GM21737 (cell line): ENCODE results near the gene LIN54.

Experiments
- ATAC-seq: cut with Tn5 transposase; IDR thresholded peaks from one replicate; pipeline ENCODE4 v1.9.1; 2021; ENCODE audit warnings: mild to moderate bottlenecking, moderate library complexity; ENCODE audit not compliant: unreplicated experiment

The LIN54 gene

DNA sequence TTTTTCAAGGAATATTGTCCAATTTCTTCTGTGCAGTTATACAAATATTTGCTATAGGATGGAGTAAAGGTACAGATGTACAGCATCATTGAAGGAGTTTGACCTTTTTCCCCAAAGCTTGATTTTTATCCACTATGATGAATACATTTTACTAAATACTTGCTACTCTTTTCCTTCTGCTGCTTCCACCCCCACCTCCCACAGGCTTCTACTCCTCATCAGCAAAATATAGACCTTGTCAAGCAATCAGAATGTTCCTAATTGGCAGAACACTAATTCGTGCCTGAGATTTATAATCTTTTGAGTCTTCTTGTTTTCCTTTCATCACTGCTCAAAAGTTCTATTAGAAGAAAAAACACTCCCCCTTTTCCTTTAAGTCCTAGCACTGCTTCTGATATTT is 113.9 kb downstream of the LIN54 start:
- ATAC-seq = no peak

DNA sequence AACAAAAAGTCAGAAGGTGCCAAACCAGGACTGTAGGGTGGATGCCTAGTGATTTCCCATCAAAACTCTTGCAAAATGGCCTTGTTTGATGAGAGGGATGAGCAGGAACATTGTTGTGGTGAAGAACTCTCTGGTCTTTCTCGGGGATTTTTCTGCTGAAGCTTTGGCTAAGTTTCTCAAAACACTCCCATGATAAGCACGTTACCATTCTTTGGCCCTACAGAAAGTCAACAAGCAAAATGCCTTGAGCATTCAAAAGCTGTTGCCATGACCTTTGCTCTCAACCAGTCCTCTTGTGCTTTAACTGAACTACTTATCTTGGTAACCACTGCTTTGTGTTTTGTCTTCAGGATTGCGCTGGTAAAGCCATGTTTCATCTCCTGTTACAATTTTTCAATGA is 116.7 kb downstream of the LIN54 start:
- no peak for ATAC-seq

DNA sequence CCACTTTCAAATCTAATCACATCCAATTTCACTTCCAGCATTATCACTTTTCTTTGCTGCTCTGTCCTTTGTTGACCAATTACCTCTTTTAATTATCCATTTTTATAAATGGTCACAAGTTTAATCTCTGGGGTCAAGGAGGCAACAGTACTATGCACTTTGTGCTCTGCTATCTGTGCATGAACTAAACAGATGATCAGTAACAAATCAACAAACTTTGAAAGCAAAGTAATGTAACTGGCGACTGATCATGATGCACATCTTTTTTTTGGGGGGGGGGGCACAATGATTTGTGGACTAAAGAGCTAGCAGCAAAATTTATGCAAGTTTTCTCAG is 118.2 kb downstream of the LIN54 start:
- no peak for ATAC-seq

DNA sequence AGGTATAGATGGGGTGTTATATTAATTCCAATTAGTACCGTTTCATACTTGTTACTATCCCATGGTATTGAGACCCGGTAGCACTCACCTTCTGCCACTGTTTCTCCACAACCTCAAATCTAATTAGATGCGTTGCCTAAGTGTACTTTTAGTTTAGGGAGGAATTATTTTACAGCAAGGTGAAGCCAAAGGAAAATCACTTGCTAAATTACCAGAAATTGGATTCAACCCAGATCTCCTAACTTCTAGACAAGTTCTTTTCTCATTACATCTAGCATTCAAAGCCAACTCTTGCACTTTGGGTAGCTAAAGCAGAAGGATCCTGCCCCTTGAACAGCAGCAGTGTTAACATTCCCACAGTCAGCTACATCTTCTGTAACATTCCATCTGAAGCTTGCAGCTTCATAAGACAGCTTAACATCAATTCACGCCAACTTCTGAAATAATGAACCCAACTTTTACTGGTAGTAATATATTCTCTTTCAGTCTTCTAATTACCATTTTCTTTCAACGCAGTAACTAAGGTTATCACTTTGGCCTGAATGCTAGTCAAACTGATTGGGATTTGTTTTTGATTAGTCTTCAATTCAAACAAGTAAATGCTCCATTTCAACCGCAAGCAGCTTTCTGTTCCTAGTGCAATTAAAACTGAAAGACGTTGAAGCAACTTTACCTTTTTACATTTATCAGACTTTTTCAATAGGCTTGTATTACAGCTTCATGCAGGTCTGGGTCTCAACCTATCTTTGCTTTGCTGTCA is 118.7 kb downstream of the LIN54 start:
- no peak for ATAC-seq

DNA sequence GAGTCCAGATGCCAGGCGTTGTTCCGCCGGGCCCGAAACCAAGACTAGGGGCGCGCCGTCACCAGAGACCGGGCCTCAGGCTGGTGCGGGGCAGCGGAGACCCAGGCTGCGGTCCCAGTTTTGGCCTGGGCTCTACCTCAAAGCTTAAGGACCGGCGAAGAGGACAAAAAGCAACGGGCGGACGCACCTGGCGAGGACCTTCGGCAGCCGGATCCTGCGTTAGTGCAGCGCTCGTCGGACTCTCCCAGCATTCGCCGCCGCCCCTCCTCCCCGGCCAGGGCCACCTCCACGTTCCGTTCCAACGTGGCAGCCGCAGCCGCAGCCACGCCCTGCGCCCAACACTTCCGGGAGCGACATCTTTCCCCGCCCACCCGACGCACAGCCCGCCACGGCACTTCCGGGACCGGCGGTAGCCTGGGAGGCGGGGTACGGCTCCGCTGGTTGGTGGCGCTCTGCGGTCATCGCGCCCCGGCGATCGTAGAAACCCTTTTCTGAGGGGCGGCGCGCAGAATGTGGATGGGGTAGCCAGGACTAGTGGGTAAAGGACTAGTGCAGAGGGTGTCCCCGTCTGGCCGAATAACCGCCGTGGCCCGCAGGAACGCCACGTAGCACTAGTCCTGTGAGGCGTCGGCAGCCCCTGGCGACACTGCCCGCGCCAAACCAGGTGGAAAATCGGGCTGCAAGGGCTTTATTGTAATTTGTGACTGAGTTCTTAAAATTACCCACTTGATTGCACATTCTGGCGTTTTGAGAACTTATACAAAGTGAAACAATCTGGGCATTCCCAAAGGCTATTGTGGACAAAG is 119.5 kb downstream of the LIN54 start, which contains the start of gene SEC31A:
SEC31A (minus strand) TSS at position 253 of the 806 bp plus-strand sequence. CDS start 9,217 bp downstream, outside the sequence.
- ATAC-seq = peak; percentile 93

DNA sequence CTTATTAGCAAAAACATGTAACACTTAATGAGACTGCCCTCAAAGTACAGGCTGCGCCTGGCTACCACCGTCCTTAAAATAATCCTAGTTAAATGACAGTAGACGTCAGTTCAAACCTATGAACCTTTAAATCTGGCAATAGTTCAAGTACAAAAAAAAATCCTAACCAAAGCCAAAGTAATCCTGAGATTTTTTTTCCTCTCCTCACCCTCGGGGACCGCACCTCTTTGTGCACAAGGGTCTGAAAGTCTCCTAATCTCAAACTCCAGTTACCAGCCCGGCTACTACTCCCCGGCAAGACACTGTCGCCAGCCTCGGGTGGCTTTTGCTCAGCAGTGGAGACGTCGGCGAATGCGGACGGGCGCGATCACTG is 120.1 kb downstream of the LIN54 start:
- no peak for ATAC-seq

DNA sequence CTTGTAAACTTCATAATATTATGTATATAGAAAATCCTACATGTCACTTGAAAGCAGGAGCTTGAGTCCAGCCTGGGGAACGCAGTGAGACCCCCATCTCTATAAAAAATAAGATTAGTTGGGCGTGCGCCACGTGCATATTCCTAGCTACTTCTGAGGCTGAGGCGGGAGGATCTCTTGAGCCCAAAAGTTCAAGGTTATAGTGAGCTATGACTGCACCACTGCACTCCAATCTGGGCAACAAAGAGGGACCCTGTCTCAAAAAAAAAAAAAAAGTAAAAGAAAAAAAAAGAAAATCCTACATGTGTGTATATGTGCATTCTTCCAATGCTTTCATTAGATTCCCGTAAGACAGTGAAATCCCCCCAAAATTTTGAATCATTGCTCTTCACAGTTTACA is 121.3 kb downstream of the LIN54 start:
- ATAC-seq = no peak

DNA sequence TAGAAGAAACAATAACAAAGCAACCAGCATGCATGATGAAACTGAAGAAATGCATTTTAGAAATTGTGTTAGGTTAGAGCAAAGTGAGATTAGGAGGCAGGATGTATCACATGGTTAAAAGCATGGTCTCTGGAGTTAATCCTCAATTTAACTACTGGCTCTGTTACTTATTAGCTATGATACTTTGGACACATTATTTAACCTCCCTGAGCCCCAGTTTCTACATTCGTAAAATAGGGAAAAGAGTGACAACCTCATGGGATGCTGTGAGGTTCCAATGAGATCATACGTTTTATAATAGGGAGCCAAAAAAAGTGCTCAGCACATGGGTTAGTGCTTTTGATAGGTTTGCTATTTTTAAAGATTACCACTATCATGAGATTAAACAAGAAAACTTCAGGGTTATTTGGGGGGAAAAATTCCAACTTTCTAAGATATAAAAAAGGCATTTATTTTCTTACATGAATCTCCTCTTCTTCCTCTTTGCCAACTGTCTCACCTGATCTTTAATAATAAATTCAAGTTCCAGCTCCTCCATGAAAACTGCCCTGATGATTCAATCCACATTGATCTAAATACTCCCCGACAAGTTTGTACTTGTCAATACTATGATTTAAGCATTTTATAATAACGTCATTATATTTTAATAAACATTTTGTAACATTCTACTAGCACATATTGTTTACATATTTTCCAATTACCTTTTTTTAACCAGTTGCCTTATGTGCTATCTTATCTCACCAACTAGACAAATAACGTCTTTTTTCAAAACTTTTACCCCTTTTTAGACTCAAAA is 124.3 kb downstream of the LIN54 start:
- no peak for ATAC-seq

DNA sequence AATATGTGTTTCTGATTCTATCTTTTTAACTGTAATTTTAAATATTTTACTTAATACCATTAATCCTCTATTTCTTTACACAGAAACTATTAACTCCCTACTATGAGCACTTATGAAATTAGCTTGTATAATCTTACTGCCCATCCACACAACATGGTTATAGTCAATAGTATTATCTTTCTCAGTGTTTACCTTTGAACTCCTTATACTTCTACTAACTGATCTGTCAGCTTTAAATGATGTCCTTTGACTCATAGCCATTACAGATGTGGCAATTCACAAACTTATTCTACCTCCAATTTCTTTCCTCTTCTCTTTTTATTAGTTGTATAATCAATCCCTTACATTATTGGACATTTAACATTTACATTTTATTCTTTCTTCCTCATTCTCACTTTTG is 125.2 kb downstream of the LIN54 start:
- ATAC-seq = no peak
